AG10803 (cell line): ENCODE results near the gene HEXIM1.

Experiments used
- DNase-seq: peaks from one replicate; pipeline ENCODE4 v3.0.0; 2010; ENCODE audit warnings: low read depth
- H3K4me3 ChIP-seq: 2 replicates; pipeline ENCODE4 v1.5.1; 2011; ENCODE audit warnings: mild to moderate bottlenecking, low read length, control low read depth
- TF ChIP-seq, protein P1 (sequence below): conservative IDR thresholded peaks from 2 replicates; pipeline ENCODE4 v1.5.1; 2011; ENCODE audit warnings: mild to moderate bottlenecking, low read length, control low read depth, inconsistent platforms

HEXIM1 gene, protein sequence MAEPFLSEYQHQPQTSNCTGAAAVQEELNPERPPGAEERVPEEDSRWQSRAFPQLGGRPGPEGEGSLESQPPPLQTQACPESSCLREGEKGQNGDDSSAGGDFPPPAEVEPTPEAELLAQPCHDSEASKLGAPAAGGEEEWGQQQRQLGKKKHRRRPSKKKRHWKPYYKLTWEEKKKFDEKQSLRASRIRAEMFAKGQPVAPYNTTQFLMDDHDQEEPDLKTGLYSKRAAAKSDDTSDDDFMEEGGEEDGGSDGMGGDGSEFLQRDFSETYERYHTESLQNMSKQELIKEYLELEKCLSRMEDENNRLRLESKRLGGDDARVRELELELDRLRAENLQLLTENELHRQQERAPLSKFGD

DNA sequence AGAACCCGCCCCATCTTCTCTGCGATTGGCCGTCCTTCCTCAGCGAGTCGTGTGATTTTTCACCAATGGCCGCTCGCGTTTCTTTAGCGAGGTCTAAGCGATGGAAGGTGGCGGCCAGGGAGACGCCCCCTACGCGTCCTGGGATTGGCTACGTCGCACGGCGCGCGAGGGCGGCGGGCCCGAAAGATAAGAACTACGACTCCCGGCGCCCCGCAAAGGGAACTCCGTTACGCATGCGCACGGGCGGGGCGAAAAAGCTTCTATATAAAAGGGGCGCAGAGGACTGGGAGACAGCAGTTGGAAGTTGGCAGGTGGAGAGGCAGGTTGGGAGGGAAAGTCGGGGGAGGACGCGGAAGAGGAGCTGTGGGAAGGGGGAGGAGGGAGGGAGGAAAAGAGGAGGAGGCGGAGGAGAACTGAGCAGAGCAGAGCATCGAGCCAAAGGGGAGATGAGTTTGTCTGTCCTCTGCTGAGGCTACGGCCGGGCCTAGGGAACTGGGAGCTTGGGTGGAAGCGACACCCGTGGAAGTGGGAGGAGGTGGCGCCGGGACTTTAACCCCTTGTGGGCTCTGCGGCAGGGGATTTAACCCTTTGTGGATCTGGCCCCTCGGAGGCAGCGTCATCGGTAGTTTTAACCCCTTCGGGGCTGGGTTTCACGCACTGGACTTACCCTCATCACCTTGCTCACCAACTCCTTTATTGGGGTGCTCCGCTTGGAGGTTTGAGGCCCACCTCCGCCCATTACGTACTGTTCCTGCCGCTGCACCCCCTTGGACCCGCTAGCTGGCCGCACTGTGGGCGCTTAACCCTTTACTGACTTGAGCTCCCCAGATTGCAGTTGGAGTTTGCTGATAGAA is at the start of gene HEXIM1:
Gene HEXIM1 (plus strand): TSS at position 293 of the 854 bp plus-strand sequence. CDS start 716 bp downstream, outside the sequence.
- peak; percentile 100 for DNase-seq
- TF ChIP-seq, protein P1, sequence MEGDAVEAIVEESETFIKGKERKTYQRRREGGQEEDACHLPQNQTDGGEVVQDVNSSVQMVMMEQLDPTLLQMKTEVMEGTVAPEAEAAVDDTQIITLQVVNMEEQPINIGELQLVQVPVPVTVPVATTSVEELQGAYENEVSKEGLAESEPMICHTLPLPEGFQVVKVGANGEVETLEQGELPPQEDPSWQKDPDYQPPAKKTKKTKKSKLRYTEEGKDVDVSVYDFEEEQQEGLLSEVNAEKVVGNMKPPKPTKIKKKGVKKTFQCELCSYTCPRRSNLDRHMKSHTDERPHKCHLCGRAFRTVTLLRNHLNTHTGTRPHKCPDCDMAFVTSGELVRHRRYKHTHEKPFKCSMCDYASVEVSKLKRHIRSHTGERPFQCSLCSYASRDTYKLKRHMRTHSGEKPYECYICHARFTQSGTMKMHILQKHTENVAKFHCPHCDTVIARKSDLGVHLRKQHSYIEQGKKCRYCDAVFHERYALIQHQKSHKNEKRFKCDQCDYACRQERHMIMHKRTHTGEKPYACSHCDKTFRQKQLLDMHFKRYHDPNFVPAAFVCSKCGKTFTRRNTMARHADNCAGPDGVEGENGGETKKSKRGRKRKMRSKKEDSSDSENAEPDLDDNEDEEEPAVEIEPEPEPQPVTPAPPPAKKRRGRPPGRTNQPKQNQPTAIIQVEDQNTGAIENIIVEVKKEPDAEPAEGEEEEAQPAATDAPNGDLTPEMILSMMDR = no peak

DNA sequence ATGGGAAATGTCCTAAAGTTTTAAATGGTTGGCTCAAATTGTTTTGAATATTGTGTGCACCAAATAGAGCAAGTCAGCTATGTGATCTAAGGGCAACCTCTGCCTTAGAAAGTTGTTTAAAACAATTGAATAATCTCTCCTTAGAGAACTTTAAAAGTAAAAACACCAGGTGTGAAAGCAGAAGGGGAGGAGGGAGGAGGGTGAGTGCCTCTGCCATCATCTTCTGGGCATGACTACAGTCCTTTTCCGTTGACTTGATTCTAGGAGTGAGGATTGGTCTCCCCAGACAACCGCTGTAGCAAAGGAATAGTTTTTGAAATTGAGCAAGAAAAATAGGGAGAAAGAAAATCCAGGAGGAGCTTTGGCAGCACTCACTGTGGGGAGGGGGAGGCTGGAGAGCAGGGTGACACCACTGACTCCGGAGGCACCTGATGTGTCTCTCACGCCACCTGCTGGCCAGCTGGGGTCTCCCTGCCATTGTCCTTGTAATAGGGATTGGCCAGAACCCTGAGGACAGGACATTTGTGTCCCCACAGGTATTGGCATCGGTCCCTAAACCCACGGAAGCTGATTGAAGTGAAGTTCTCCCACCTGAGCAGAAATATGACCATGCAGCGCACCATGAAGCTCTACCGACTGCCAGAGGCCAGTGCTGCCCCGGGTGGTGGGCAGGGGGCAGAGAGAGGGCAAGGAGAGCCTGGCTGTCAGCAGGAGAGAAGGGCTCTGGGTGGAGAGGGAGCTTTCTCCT is 49.2 kb upstream of the HEXIM1 start:
- TF ChIP-seq, protein P1 = peak; percentile 76
- peak; percentile 84 for DNase-seq
- no peak overlapping the region for H3K4me3 ChIP-seq

More for the DNA sequence above, at the start of gene HEXIM1:
- H3K4me3 ChIP-seq = peak within 1 kb of the TSS; percentile 99

DNA sequence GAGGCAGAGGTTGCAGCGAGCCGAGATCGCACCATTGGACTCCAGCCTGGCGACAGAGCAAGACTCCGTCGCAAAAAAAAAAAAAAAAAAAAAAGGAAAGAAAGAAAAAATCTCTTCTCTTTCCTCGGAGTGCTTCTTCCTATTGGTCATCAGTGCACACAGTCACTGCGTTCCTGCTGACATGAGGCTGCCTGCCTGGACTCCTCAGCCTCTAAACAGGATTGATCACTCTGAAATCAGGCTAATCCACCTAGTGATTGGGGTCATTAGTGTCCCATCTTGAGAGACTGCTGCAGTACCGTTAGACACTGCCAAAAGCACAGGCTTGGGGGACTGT is 46.8 kb upstream of the HEXIM1 start:
- TF ChIP-seq, protein P1 = no peak
- DNase-seq = no peak
- H3K4me3 ChIP-seq = no peak overlapping the region

DNA sequence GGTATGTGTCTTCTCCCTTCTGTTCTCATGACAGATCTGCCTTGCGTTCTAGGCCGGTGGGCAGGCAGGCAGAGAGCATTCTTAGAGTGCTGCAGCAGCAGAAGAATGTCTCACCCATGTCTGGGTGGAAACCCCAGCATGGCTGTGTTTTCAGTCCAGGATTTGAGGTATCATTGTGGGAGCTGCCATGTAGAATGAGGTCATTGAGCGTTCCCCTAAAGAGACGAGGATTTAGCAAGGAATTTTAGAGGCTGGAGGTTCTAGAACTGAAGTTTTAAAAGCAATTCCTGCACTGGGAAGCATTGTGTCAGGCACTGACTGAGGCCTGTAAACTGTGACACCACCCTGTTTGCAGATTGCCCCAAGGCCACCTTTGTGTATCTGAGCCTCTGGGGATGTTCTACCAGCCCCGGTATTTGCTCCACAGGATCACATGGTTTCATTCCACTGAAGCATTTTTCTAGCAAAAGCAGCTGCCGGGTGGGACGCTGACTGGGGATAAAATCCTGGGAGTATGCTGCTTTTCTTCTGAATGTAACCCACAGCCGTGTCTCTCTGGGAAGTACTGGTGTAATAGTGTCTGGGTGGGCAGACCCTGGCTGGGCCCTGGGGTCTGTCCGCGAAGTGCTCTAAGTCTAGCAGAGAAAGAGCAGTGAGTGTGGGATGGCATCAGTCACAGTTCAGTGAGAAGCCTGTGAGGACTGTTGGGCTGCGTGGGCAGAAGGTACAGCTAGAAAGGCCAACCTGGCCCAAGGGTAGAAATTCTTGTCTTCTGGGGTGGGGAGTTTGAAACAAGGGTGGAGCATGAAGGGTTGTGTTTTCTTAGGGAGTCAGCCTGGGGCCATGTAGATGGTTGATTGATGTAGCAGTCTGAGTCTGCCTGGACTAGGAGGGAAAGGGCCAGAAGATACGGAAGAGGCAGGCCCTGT is 46.1 kb upstream of the HEXIM1 start:
- DNase-seq = no peak
- TF ChIP-seq, protein P1 = no peak

DNA sequence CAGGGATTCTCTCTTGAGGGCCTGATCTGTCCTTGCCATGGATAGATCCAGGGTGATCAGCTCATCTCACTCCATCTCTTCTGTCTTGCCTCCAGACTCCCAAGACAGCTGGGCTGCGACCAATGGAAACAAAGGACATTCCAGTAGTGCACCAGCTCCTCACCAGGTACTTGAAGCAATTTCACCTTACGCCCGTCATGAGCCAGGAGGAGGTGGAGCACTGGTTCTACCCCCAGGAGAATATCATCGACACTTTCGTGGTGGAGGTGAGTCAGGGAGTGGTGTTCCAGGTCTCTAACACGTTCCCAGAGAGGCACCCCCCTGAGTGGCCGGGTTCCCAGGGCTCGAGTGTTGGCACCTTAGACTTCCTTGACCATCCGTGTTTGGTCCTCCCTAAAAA is 45.4 kb upstream of the HEXIM1 start:
- TF ChIP-seq, protein P1 = no peak
- H3K4me3 ChIP-seq = no peak overlapping the region
- DNase-seq = no peak

More for the DNA sequence above, 46.1 kb upstream of the HEXIM1 start:
- no peak overlapping the region for H3K4me3 ChIP-seq

DNA sequence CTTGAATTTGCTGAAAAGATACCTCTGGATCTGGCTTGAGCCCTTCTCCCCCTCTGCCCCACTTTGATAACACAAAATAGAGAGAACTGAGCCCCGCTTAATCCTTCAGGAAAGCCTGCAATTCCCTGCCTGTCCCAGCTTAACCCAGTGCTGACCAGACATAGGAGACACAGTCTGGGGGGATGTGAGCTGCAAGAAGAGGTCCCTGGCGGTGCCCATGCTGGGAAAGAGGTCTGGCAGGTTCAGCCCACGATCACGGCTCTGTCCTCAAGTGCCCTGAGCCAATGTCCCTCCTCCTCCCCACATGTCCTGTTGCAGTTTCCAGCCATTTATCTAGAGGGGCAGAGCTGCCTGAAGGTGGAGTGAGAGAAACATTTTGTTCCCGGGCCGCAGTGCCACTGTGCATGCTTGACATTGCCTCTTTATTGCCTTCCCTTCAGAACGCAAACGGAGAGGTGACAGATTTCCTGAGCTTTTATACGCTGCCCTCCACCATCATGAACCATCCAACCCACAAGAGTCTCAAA is 44.9 kb upstream of the HEXIM1 start:
- H3K4me3 ChIP-seq = no peak overlapping the region
- no peak for DNase-seq
- TF ChIP-seq, protein P1 = no peak
